ENCODE measurements around the gene FNTB. TPM values are rescaled to one million over a fixed set of nuclear protein-coding genes. Genes with fewer than 3 reads are reported as not detected.

FNTB gene
- total RNA-seq, 1 experiment from 2014 or later = 26.7 TPM

- DNase-seq (ENCODE audit: low read depth, low spot score) (no peak), ATAC-seq (no peak)
- H3K27me3 ChIP-seq (ENCODE audit: insufficient read depth, low read length) = no peaks in the 10 kb centered on the region
- H3K9me3 ChIP-seq (ENCODE audit: control insufficient read depth in 1 of 2, insufficient read depth in 1 of 2, low read depth in 1 of 2, low read length in 2 of 2) = no peaks in the 10 kb centered on the region
- ChIA-PET POLR2A (no interaction called here), CTCF (interaction anchor here (1.0 kb wide), 1 partner anchor 133 kb away, joined by 3 read pairs; no protein-coding TSS in a partner anchor), RAD21 (ENCODE audit: low non-redundant PET in 1 of 2, low total read pairs in 2 of 2, uncharacterized antibody in 2 of 2, unreplicated experiment in 2 of 2) (no interaction called here)
- no peaks in the 10 kb centered on the region for H3K36me3 ChIP-seq (ENCODE audit: control insufficient read depth in 1 of 2, insufficient read depth in 2 of 2, low read length in 2 of 2)
- no peaks in the 10 kb centered on the region for H3K4me1 ChIP-seq (ENCODE audit: control insufficient read depth in 1 of 2, insufficient read depth in 2 of 2, low read length in 2 of 2)
- no peak overlapping the region for H2AFZ ChIP-seq (ENCODE audit: low read depth, low read length, poor library complexity, severe bottlenecking)
- no peaks in the 10 kb centered on the region for H4K20me1 ChIP-seq (ENCODE audit: insufficient read depth)
- no peak overlapping the region for H3K9ac ChIP-seq (ENCODE audit: low read length)
- H3K9me2 ChIP-seq (ENCODE audit: insufficient read depth) = no peaks in the 10 kb centered on the region
- no peak overlapping the region for H3K4me3 ChIP-seq (replicated peaks in 1 of 2; ENCODE audit: low read depth in 1 of 2, low read length in 2 of 2)
- intact Hi-C loops (cut with micrococcal nuclease) = no loop called here
- no peak overlapping the region for H3K27ac ChIP-seq (ENCODE audit: low read depth, low read length)
- H3K79me2 ChIP-seq (ENCODE audit: insufficient read depth, low read length) = no peaks in the 10 kb centered on the region
- no peak overlapping the region for H3K4me2 ChIP-seq (ENCODE audit: low read length)
- no TSS peak for BruUV-seq (replicated peaks)
- TF ChIP-seq MAX (IDR thresholded peaks at IDR 0.05) (no peak), SRF (IDR thresholded peaks at IDR 0.05; ENCODE audit: low read depth) (no peak), CEBPB (IDR thresholded peaks at IDR 0.05; ENCODE audit: low read depth) (no peak), YY1 (IDR thresholded peaks at IDR 0.05; ENCODE audit: extremely low read depth, insufficient replicate concordance, low read depth, low read length) (no peak), EZH2 (IDR thresholded peaks at IDR 0.05) (no peak), REST (IDR thresholded peaks at IDR 0.05; ENCODE audit: low read depth) (no peak), POLR2A (IDR thresholded peaks at IDR 0.05; ENCODE audit: borderline replicate concordance, extremely low read depth, insufficient read depth, insufficient read length) (no peak), POLR2AphosphoS5 (IDR thresholded peaks at IDR 0.05; ENCODE audit: low read depth, low read length) (no peak), ELF1 (IDR thresholded peaks at IDR 0.05; ENCODE audit: borderline replicate concordance, low read depth) (no peak), CTCF (IDR thresholded peaks at IDR 0.05 in 2 of 3, conservative IDR thresholded peaks at IDR 0.05 in 1 of 3; ENCODE audit: borderline replicate concordance in 1 of 3, insufficient read depth in 1 of 3, low read depth in 2 of 3, low read length in 2 of 3) (no peak), JUND (IDR thresholded peaks at IDR 0.05) (no peak), ZNF274 (IDR thresholded peaks at IDR 0.05; ENCODE audit: low read depth, low read length) (no peak), ATF3 (IDR thresholded peaks at IDR 0.05) (no peak)
Observed at GRCh38 chr14:64956697-64957406, 29.8 kb upstream of the FNTB start.
